ENCODE measurements around the gene NOTCH1.

The NOTCH1 gene

DNA sequence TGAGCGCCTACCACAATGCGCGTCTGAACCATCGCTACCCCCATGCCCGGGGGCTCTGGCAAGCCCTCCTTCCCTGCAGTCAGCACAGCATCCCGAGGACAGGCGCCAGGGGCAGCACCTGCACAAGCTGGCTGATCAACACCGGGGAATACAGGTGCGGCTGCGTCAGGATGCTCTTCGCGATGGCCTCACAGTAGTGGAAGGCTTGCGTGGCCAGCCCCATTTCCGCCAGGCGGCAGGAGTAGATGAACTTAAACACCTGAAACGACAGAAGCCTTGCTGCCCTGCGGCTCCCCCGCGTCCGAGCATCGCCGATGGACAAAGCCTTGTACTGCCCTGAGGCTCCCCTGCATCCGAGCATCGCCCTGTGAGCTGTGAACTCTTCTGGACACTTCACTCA lies 88.5 kb downstream of the NOTCH1 start:
- Mint-ChIP-seq H3K27me3 (no peaks in the 10 kb centered on the region), H3K4me3 (no peak overlapping the region), H3K27ac (no peak overlapping the region), H3K36me3 (peaks cover 27% of the 10 kb centered on the region), H3K9me3 (no peaks in the 10 kb centered on the region), H3K4me1 (peaks cover 2% of the 10 kb centered on the region)
- ATAC-seq (ENCODE audit: low read depth) (no peak), DNase-seq (ENCODE audit: low spot score in 2 of 2) (no peak)

DNA sequence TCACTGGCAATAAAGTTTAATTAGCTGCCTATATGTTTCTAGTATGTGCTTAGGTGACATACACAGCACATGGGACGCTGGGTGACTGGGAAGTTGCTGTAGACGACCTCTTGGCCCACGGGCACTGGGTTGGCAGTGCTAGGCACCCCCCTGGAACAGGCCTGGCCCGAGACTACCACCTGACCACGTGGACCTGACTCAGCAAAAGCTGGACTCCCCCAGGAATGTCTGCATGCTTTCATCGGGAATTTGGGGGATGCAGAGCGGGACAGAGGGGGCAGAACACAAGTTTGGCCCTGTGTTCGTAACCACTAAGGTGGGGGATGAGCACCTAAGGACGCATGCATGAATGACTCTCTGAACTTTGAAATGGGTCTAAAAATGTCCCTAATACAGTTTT lies 89.6 kb downstream of the NOTCH1 start:
- DNase-seq (ENCODE audit: low spot score in 2 of 2), result no peak
- H3K36me3 Mint-ChIP-seq, result peaks cover 25% of the 10 kb centered on the region
- H3K4me3 Mint-ChIP-seq, result no peak overlapping the region
- no peaks in the 10 kb centered on the region for H3K9me3 Mint-ChIP-seq
- peaks cover 2% of the 10 kb centered on the region for H3K4me1 Mint-ChIP-seq
- no peak for ATAC-seq (ENCODE audit: low read depth)
- H3K27me3 Mint-ChIP-seq, result no peaks in the 10 kb centered on the region
- no peak overlapping the region for H3K27ac Mint-ChIP-seq

DNA sequence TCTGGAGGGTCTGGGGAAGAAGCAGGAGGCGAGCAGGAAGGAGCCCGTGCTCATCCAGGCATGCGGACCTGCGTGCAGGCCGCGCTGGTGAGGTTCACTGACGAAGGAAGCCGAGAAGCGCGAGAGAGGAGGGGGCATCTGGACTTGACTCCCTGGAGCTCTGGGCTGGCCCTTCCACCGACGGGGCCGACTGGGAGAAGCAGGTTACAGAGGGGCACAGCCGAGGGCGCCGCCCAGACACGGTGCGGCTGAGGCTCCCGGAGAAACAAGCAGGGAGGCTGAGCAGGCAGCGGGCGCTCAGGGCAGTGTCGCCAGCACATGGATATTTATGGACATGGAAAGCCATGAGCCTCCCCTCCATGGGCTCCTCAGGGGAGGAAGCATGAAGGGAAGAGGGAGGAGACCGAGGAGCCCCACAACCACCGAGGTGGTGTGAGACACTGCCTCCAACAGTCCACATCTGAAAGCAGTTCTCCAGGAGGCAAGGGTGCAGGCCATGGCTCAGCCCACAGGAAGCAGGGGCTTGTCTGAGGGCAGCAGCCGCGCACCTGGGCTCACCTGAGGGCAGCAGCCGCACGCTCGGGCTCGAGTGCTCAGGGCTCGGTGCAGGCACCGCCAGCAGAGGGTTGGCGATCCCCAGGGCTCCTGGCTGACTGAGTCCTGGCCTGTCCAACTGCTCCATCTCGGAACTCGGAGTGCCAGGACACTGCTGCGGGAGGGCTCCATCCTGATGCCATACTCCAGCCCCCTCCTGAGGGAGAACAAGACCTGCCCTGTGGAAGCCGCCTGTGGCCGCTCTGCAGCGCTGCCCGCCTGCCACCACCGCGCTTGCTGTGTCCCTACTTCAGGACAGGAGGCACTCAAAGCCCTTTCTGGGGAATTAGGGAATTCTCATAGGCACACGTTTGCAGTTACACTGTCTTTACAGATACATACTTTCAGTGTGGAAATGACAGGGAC lies 90.5 kb downstream of the NOTCH1 start:
- H3K27ac Mint-ChIP-seq, result peak overlapping the region; percentile 53
- H3K36me3 Mint-ChIP-seq, result peaks cover 33% of the 10 kb centered on the region

DNA sequence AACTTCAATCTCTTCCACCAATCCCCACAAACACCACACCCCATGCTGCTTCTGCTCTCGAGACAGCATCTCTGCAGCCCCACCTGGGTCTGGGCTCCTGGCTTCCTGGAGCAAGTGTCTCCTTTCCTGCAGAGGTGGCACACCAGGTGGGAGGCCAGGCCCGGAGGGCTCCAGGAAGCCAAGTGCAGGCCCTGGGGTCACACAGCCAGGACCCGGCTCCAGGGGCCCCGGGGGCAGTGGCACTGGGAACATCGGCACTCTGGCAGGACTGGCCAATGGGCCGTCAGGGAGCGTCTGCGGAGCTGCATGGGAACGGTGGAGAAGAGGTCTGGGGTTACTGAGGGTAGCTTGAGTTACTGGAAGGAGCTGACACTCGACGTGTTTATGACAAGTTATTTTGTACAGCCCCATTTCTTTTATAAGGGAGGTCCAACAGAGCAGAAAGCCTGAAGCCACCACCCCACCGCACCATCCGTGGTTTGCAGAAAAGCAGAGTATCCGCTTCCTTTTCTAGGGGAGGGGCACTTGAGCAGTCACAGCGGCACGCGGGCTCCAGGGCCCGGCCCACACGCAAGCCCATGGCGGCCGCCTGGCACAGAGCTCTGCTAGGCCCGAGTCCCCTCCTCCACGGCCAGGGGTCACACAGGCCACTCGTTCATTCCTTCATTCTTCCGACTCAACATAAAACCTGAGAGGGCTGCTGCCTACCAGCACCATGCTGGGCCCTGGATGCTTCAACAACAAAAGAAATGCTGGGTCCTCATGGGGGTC lies 91.6 kb downstream of the NOTCH1 start:
- peak overlapping the region; percentile 53 for H3K27ac Mint-ChIP-seq
- H3K27me3 Mint-ChIP-seq, result no peaks in the 10 kb centered on the region
- H3K36me3 Mint-ChIP-seq, result peaks cover 32% of the 10 kb centered on the region
- H3K4me3 Mint-ChIP-seq, result no peak overlapping the region
- no peaks in the 10 kb centered on the region for H3K9me3 Mint-ChIP-seq
- DNase-seq (ENCODE audit: low spot score in 2 of 2), result no peak
- peaks cover 2% of the 10 kb centered on the region for H3K4me1 Mint-ChIP-seq
- no peak for ATAC-seq (ENCODE audit: low read depth)

More for the DNA sequence above, 90.5 kb downstream of the NOTCH1 start:
- DNase-seq (ENCODE audit: low spot score in 2 of 2), result no peak
- H3K4me1 Mint-ChIP-seq, result peaks cover 2% of the 10 kb centered on the region
- H3K27me3 Mint-ChIP-seq, result no peaks in the 10 kb centered on the region
- H3K9me3 Mint-ChIP-seq, result no peaks in the 10 kb centered on the region
- ATAC-seq (ENCODE audit: low read depth), result no peak
- no peak overlapping the region for H3K4me3 Mint-ChIP-seq

DNA sequence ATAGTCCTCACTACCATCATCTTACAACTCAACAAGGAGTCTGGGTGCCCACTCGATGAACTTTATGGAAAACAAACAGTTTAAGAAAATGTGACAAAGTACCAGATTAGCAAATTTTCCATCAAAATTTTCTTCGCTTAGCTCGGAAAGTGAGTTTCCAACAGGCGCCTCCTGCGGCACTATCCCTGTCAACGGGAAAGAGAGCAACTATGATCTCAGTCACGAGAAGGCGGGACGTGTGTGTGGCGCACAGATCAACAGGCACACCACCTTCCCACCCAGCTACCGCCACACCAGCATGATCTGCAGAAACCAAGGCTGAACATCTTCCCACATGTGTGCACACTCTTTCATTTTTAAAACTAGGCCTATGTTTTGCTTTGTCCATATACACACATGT lies 92.5 kb downstream of the NOTCH1 start:
- no peak overlapping the region for H3K4me3 Mint-ChIP-seq
- H3K27me3 Mint-ChIP-seq, result no peaks in the 10 kb centered on the region
- peaks cover 29% of the 10 kb centered on the region for H3K36me3 Mint-ChIP-seq
- no peak overlapping the region for H3K27ac Mint-ChIP-seq
- H3K4me1 Mint-ChIP-seq, result peaks cover 2% of the 10 kb centered on the region
- no peak for DNase-seq (ENCODE audit: low spot score in 2 of 2)
- ATAC-seq (ENCODE audit: low read depth), result no peak
- no peaks in the 10 kb centered on the region for H3K9me3 Mint-ChIP-seq

DNA sequence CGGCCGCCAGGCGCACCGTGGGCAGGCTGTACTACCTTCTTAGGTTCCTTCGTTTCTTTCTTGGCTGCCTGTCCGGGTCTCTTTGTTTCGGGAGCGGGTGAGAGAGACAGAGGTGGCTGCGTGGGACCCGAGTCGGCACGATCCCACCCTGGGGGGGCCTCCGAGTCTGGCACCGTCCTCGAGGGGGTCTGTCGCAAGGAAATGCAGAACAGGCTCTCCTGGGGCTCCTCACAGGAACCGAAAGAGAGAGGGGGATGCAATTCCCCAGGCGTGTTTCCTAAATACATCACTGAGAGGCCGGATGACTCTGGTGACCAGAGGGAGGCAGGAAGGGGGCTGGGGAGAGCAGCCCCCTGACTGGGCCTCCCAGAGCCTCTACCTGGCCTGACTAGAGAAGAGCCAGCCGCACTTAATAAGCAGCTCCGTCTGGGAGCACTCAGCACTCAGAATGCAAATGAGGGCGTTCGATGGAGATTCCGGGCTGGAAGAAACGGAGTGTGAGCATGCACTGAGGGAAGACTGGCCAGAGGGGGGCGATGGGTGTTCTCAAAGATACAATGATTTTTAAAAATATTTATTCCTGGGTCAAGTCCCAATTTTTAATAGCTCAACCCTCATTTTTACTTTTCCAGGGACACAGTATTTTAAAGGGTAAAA lies 94.5 kb downstream of the NOTCH1 start:
- no peak for DNase-seq (ENCODE audit: low spot score in 2 of 2)
- Mint-ChIP-seq H3K27ac (no peak overlapping the region), H3K4me3 (no peak overlapping the region), H3K36me3 (peaks cover 38% of the 10 kb centered on the region), H3K27me3 (no peaks in the 10 kb centered on the region), H3K4me1 (peaks cover 4% of the 10 kb centered on the region), H3K9me3 (no peaks in the 10 kb centered on the region)
- no peak for ATAC-seq (ENCODE audit: low read depth)

DNA sequence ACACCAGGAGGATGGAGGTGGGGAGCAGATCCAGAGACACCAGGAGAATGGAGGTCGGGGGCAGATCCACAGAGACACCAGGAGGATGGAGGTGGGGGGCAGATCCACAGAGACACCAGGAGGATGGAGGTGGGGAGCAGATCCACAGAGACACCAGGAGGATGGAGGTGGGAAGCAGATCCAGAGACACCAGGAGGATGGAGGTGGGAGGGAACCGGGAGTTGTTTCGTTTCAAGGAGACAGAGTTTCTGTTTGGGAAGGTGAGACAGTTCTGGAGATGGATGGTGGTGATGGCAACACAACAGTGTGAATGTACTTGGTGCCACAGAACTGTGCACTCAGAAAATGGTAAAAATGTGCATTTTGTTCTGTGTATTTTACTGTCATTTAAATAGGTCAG lies 97.2 kb downstream of the NOTCH1 start:
- no peak for ATAC-seq (ENCODE audit: low read depth)
- Mint-ChIP-seq H3K4me3 (no peak overlapping the region), H3K27me3 (no peaks in the 10 kb centered on the region), H3K27ac (no peak overlapping the region), H3K36me3 (peaks cover 35% of the 10 kb centered on the region), H3K9me3 (no peaks in the 10 kb centered on the region), H3K4me1 (peaks cover 2% of the 10 kb centered on the region)
- DNase-seq (ENCODE audit: low spot score in 2 of 2), result no peak

DNA sequence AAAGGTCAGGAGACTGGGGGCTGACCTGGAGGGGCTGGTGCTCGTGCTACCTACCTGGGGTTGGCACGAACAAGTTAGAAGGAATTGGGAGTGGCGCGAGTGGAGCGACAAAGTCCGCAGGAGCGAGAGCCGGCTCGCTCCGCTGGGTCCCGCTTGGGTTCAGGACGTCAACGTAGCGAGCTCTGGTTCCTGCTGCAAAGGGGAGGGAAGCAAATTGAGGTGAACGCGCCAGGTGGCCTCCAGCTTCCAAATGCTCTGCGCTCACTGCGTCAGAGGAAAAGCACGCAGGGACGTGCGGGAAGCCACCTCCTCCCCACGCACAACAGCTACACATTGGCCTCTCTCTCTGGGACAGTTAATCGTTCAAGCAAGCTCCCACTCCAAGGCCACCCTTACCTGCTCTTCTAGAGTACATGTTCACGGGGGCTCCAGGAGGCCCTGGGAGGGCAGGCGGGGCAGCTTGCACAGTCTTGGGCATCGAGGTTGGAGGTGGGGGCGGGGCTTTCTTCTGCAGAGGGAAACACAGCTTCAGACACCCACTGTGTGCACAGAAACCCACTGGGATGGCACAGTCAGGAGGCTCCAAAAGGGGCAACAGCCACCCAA lies 98.6 kb downstream of the NOTCH1 start:
- Mint-ChIP-seq H3K4me1 (peaks cover 2% of the 10 kb centered on the region), H3K9me3 (no peaks in the 10 kb centered on the region), H3K4me3 (no peak overlapping the region), H3K27ac (no peak overlapping the region), H3K27me3 (no peaks in the 10 kb centered on the region), H3K36me3 (peaks cover 33% of the 10 kb centered on the region)
- ATAC-seq (ENCODE audit: low read depth) (no peak), DNase-seq (ENCODE audit: low spot score in 2 of 2) (no peak)

DNA sequence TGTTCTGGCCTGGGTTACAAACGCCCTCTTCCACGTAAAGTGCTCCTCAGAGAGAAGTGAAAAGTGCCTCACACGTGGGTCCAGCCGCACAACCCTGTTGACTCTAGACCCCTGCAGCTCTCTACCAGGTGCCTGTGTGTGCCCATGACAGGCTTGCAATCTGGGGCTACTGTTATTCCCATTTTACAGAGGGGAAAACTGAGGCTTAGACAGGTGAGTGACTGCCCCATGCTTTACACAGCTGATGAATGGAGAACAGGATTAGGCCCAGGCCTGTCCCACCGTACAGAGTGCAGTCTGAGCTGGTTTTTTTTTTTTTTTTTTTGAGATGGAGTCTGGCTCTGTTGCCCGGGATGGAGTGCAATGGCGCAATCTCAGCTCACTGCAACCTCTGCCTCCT lies 100.0 kb downstream of the NOTCH1 start:
- H3K4me1 Mint-ChIP-seq, result peaks cover 2% of the 10 kb centered on the region
- H3K27me3 Mint-ChIP-seq, result no peaks in the 10 kb centered on the region
- H3K36me3 Mint-ChIP-seq, result peaks cover 28% of the 10 kb centered on the region
- no peaks in the 10 kb centered on the region for H3K9me3 Mint-ChIP-seq
- DNase-seq (ENCODE audit: low spot score in 2 of 2), result no peak
- ATAC-seq (ENCODE audit: low read depth), result no peak
- no peak overlapping the region for H3K27ac Mint-ChIP-seq
- H3K4me3 Mint-ChIP-seq, result no peak overlapping the region

Measured in memory B cell (primary cell).